ENCODE data around the gene VAT1. TPM values are rescaled to one million over a fixed set of nuclear protein-coding genes. Genes with fewer than 3 reads are reported as not detected.
A peak's percentile ranks its signal among the peaks of the same experiment; 100 is the strongest.

Gene VAT1
- total and polyA plus RNA-seq, 9 of the 15 experiments (the other 6 are each of a cell fraction or from before 2014, with no cell fraction given), result 29.4 to 153 (median 66.7) TPM

- no peak for TF ChIP-seq ZBTB34 (CRISPR knock-in tag; IDR thresholded peaks at IDR 0.05)
- 0 out of 2 replicates have a peak, but pooled peaks have one; percentile 49 for TF ChIP-seq ZBTB2 (IDR thresholded peaks at IDR 0.05)
- TF ChIP-seq NR0B1 (IDR thresholded peaks at IDR 0.05; ENCODE audit: partially characterized antibody), result no peak
- no peak for TF ChIP-seq ZNF133 (CRISPR knock-in tag; IDR thresholded peaks at IDR 0.05)
- no peak for TF ChIP-seq TGIF2 (CRISPR knock-in tag; IDR thresholded peaks at IDR 0.05)
- TF ChIP-seq CTBP1 (IDR thresholded peaks at IDR 0.05; ENCODE audit: borderline replicate concordance), result peak; percentile 72; the same call in 1 of the 2 replicates
- TF ChIP-seq TAF1 (IDR thresholded peaks at IDR 0.05; ENCODE audit: control insufficient read depth, extremely low read depth, insufficient read depth, low read length, severe bottlenecking), result peak; percentile 39
- no peak for TF ChIP-seq TCF3 (CRISPR knock-in tag; IDR thresholded peaks at IDR 0.05)
- TF ChIP-seq GTF3C2 (IDR thresholded peaks at IDR 0.05; ENCODE audit: borderline replicate concordance, extremely low read depth, insufficient read length), result no peak
- no peak for TF ChIP-seq ZNF644 (tag; IDR thresholded peaks at IDR 0.05; ENCODE audit: low read depth)
- no peak for TF ChIP-seq CUX1 (CRISPR knock-in tag; IDR thresholded peaks at IDR 0.05)
- TF ChIP-seq TCF15 (CRISPR knock-in tag; IDR thresholded peaks at IDR 0.05), result no peak
- TF ChIP-seq CHD1 (IDR thresholded peaks at IDR 0.05; ENCODE audit: low read length), result no peak
- no peak for TF ChIP-seq ZNF57 (CRISPR knock-in tag; IDR thresholded peaks at IDR 0.05)
Observed at GRCh38 chr17:42980766-42981397, 41.3 kb downstream of the VAT1 start (continued).

Data from K562 (cell line).